ENCODE measurements around the gene RTTN. TPM values are rescaled to one million over a fixed set of nuclear protein-coding genes. Genes with fewer than 3 reads are reported as not detected.

The RTTN gene
- total and polyA plus RNA-seq, 4 donors: 2.1 to 17.5 (median 11.8) TPM

- intact Hi-C loops (cut with DNase I): no loop called here
- Histone ChIP-seq H3K9me3 (ENCODE audit: control insufficient read depth, low read length) (no peaks in the 10 kb centered on the region), H3K27ac (ENCODE audit: low read depth in 1 of 2, low read length in 2 of 2) (no peak overlapping the region), H3K36me3 (ENCODE audit: control insufficient read depth in 1 of 2, insufficient read depth in 2 of 2, low read length in 1 of 2) (peaks cover 0 to 3% of the 10 kb centered on the region in 2 donors), H3K4me3 (ENCODE audit: low read length in 2 of 2) (no peak overlapping the region), H3K4me1 (ENCODE audit: control insufficient read depth in 1 of 2, insufficient read depth in 2 of 2, low read length in 2 of 2) (no peaks in the 10 kb centered on the region), H3K27me3 (ENCODE audit: control insufficient read depth in 1 of 2, insufficient read depth in 2 of 2, low read length in 1 of 2) (no peaks in the 10 kb centered on the region)
- DNase-seq (no peak), ATAC-seq (ENCODE audit: low FRiP score) (no peak)
- WGBS, 2 donors: 88 to 93% methylated on average over 4 of the region's 4 CpGs
Observed at GRCh38 chr18:70194227-70194890, 11.1 kb downstream of the RTTN start.

GRCh38 chr18:70190529-70190928 lies 15.0 kb downstream of the RTTN start:
- Histone ChIP-seq H3K27me3 (ENCODE audit: control insufficient read depth in 1 of 2, insufficient read depth in 2 of 2, low read length in 1 of 2) (no peaks in the 10 kb centered on the region), H3K4me3 (ENCODE audit: low read length in 2 of 2) (no peak overlapping the region), H3K27ac (ENCODE audit: low read depth in 1 of 2, low read length in 2 of 2) (no peak overlapping the region), H3K36me3 (ENCODE audit: control insufficient read depth in 1 of 2, insufficient read depth in 2 of 2, low read length in 1 of 2) (no peaks in the 10 kb centered on the region), H3K9me3 (ENCODE audit: control insufficient read depth, low read length) (no peaks in the 10 kb centered on the region), H3K4me1 (ENCODE audit: control insufficient read depth in 1 of 2, insufficient read depth in 2 of 2, low read length in 2 of 2) (no peaks in the 10 kb centered on the region)
- DNase-seq: no peak
- ATAC-seq (ENCODE audit: low FRiP score): no peak
- intact Hi-C loops (cut with DNase I): no loop called here
- 87 to 90% methylated on average over 3 of the region's 3 CpGs for WGBS, 2 donors

DNA sequence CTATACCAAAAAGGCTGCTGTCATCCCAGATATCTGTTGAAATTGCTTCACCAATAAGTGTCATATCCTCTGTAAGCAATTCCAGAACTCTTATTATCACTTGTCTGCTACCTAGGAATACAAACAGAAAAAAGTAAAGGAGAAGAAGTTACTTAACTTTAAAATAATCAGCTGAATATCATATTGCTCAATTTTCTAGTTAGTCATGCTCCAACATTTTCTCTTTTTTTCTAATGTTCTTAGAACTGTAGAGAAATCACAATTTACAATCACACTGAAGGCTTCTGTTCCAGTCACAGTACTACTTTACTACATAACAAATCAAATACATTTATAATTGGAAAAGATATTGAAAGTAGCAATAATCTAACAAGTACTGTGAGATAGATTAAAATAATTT lies 17.4 kb downstream of the RTTN start:
- Histone ChIP-seq H3K36me3 (ENCODE audit: control insufficient read depth in 1 of 2, insufficient read depth in 2 of 2, low read length in 1 of 2) (no peaks in the 10 kb centered on the region), H3K9me3 (ENCODE audit: control insufficient read depth, low read length) (no peaks in the 10 kb centered on the region), H3K4me3 (ENCODE audit: low read length in 2 of 2) (no peak overlapping the region), H3K27me3 (ENCODE audit: control insufficient read depth in 1 of 2, insufficient read depth in 2 of 2, low read length in 1 of 2) (no peaks in the 10 kb centered on the region), H3K27ac (ENCODE audit: low read depth in 1 of 2, low read length in 2 of 2) (no peak overlapping the region), H3K4me1 (ENCODE audit: control insufficient read depth in 1 of 2, insufficient read depth in 2 of 2, low read length in 2 of 2) (no peaks in the 10 kb centered on the region)
- intact Hi-C loops (cut with DNase I): no loop called here
- ATAC-seq (ENCODE audit: low FRiP score): no peak
- no peak for DNase-seq

- Histone ChIP-seq H3K9me3 (ENCODE audit: control insufficient read depth, low read length) (no peaks in the 10 kb centered on the region), H3K27me3 (ENCODE audit: control insufficient read depth in 1 of 2, insufficient read depth in 2 of 2, low read length in 1 of 2) (no peaks in the 10 kb centered on the region), H3K4me3 (ENCODE audit: low read length in 2 of 2) (no peak overlapping the region), H3K36me3 (ENCODE audit: control insufficient read depth in 1 of 2, insufficient read depth in 2 of 2, low read length in 1 of 2) (no peaks in the 10 kb centered on the region), H3K27ac (ENCODE audit: low read depth in 1 of 2, low read length in 2 of 2) (no peak overlapping the region), H3K4me1 (ENCODE audit: control insufficient read depth in 1 of 2, insufficient read depth in 2 of 2, low read length in 2 of 2) (no peaks in the 10 kb centered on the region)
- WGBS, 2 donors: 94 to 95% methylated on average over 2 of the region's 2 CpGs
- DNase-seq (no peak), ATAC-seq (ENCODE audit: low FRiP score) (no peak)
- intact Hi-C loops (cut with DNase I): loop anchor here in 1 of 2 donors (5.0 kb wide), 1 partner anchor 46 kb away; no protein-coding TSS in a partner anchor
Observed at GRCh38 chr18:70183441-70183840, 22.0 kb downstream of the RTTN start.

- H3K4me1 ChIP-seq (ENCODE audit: control insufficient read depth in 1 of 2, insufficient read depth in 2 of 2, low read length in 2 of 2): no peaks in the 10 kb centered on the region
- H3K36me3 ChIP-seq (ENCODE audit: control insufficient read depth in 1 of 2, insufficient read depth in 2 of 2, low read length in 1 of 2): no peaks in the 10 kb centered on the region
- H3K27ac ChIP-seq (ENCODE audit: low read depth in 1 of 2, low read length in 2 of 2): no peak overlapping the region
- intact Hi-C loops (cut with DNase I): loop anchor here in 1 of 2 donors (5.0 kb wide), 1 partner anchor 45 kb away; no protein-coding TSS in a partner anchor
- no peak for DNase-seq
- H3K27me3 ChIP-seq (ENCODE audit: control insufficient read depth in 1 of 2, insufficient read depth in 2 of 2, low read length in 1 of 2): no peaks in the 10 kb centered on the region
- ATAC-seq (ENCODE audit: low FRiP score): no peak
- no peaks in the 10 kb centered on the region for H3K9me3 ChIP-seq (ENCODE audit: control insufficient read depth, low read length)
- H3K4me3 ChIP-seq (ENCODE audit: low read length in 2 of 2): no peak overlapping the region
Observed at GRCh38 chr18:70182548-70182947, 22.9 kb downstream of the RTTN start.

DNA sequence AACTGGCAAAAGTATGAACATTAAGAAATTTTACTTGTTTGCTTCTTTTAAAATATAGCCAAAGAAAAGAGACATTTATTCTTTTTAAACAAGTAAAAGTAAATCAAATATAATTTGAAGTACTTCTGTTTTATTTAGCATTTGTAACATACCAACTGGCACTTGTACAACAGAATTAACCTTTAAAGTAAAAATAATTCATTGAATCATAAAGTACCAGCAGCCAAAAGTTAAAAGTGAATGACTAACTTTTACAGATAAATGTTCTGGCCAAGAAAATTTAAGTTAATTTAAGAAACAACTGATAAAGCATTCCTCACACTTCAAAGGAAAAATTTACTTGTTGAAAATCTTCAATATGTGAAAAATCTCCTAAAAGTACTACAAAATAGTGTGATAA lies 23.8 kb downstream of the RTTN start:
- Histone ChIP-seq H3K27ac (ENCODE audit: low read depth in 1 of 2, low read length in 2 of 2) (no peak overlapping the region), H3K4me1 (ENCODE audit: control insufficient read depth in 1 of 2, insufficient read depth in 2 of 2, low read length in 2 of 2) (no peaks in the 10 kb centered on the region), H3K27me3 (ENCODE audit: control insufficient read depth in 1 of 2, insufficient read depth in 2 of 2, low read length in 1 of 2) (no peaks in the 10 kb centered on the region), H3K9me3 (ENCODE audit: control insufficient read depth, low read length) (no peaks in the 10 kb centered on the region), H3K4me3 (ENCODE audit: low read length in 2 of 2) (no peak overlapping the region), H3K36me3 (ENCODE audit: control insufficient read depth in 1 of 2, insufficient read depth in 2 of 2, low read length in 1 of 2) (no peaks in the 10 kb centered on the region)
- intact Hi-C loops (cut with DNase I): loop anchor here in 1 of 2 donors (5.0 kb wide), 1 partner anchor 44 kb away; no protein-coding TSS in a partner anchor
- DNase-seq: no peak
- no peak for ATAC-seq (ENCODE audit: low FRiP score)

GRCh38 chr18:70181015-70181414 lies 24.5 kb downstream of the RTTN start:
- ATAC-seq (ENCODE audit: low FRiP score) (no peak), DNase-seq (no peak)
- Histone ChIP-seq H3K9me3 (ENCODE audit: control insufficient read depth, low read length) (no peaks in the 10 kb centered on the region), H3K27me3 (ENCODE audit: control insufficient read depth in 1 of 2, insufficient read depth in 2 of 2, low read length in 1 of 2) (no peaks in the 10 kb centered on the region), H3K27ac (ENCODE audit: low read depth in 1 of 2, low read length in 2 of 2) (no peak overlapping the region), H3K36me3 (ENCODE audit: control insufficient read depth in 1 of 2, insufficient read depth in 2 of 2, low read length in 1 of 2) (no peaks in the 10 kb centered on the region), H3K4me1 (ENCODE audit: control insufficient read depth in 1 of 2, insufficient read depth in 2 of 2, low read length in 2 of 2) (no peaks in the 10 kb centered on the region), H3K4me3 (ENCODE audit: low read length in 2 of 2) (no peak overlapping the region)
- intact Hi-C loops (cut with DNase I): loop anchor here in 1 of 2 donors (5.0 kb wide), 1 partner anchor 44 kb away; no protein-coding TSS in a partner anchor
- WGBS, 2 donors: 2 to 5% methylated on average over 1 of the region's 1 CpG

GRCh38 chr18:70176537-70176936 lies 28.9 kb downstream of the RTTN start:
- 86 to 90% methylated on average over 2 of the region's 2 CpGs for WGBS, 2 donors
- no peaks in the 10 kb centered on the region for H3K36me3 ChIP-seq (ENCODE audit: control insufficient read depth in 1 of 2, insufficient read depth in 2 of 2, low read length in 1 of 2)
- no peak overlapping the region for H3K27ac ChIP-seq (ENCODE audit: low read depth in 1 of 2, low read length in 2 of 2)
- no peaks in the 10 kb centered on the region for H3K4me1 ChIP-seq (ENCODE audit: control insufficient read depth in 1 of 2, insufficient read depth in 2 of 2, low read length in 2 of 2)
- no peak overlapping the region for H3K4me3 ChIP-seq (ENCODE audit: low read length in 2 of 2)
- H3K27me3 ChIP-seq (ENCODE audit: control insufficient read depth in 1 of 2, insufficient read depth in 2 of 2, low read length in 1 of 2): no peaks in the 10 kb centered on the region
- intact Hi-C loops (cut with DNase I): loop anchor here in 1 of 2 donors (5.0 kb wide), 1 partner anchor 39 kb away; no protein-coding TSS in a partner anchor
- H3K9me3 ChIP-seq (ENCODE audit: control insufficient read depth, low read length): no peaks in the 10 kb centered on the region
- no peak for ATAC-seq (ENCODE audit: low FRiP score)
- no peak for DNase-seq

DNA sequence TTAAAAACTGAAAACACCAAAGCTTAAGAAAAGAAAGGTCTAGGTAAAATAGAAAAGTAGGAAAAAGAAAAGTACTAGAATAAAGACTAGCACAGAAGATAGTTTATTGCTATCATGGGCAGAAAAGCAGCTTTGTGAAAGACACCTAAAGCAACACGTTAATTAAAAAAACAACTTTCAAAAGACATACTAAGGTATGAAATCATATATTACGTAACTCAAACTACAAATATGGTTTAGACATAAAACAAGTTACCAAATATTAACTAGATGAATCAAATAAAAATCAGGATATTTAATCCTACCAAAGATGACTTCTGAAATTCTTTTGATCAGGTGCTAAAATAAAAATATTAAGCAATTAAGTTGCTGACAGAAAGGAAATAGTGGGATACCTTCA lies 30.3 kb downstream of the RTTN start:
- Histone ChIP-seq H3K4me3 (ENCODE audit: low read length in 2 of 2) (no peak overlapping the region), H3K9me3 (ENCODE audit: control insufficient read depth, low read length) (no peaks in the 10 kb centered on the region), H3K27me3 (ENCODE audit: control insufficient read depth in 1 of 2, insufficient read depth in 2 of 2, low read length in 1 of 2) (no peaks in the 10 kb centered on the region), H3K36me3 (ENCODE audit: control insufficient read depth in 1 of 2, insufficient read depth in 2 of 2, low read length in 1 of 2) (no peaks in the 10 kb centered on the region), H3K4me1 (ENCODE audit: control insufficient read depth in 1 of 2, insufficient read depth in 2 of 2, low read length in 2 of 2) (no peaks in the 10 kb centered on the region), H3K27ac (ENCODE audit: low read depth in 1 of 2, low read length in 2 of 2) (no peak overlapping the region)
- 94 to 97% methylated on average over 2 of the region's 2 CpGs for WGBS, 2 donors
- intact Hi-C loops (cut with DNase I): loop anchor here in 1 of 2 donors (5.0 kb wide), 1 partner anchor 38 kb away; no protein-coding TSS in a partner anchor
- DNase-seq: no peak
- ATAC-seq (ENCODE audit: low FRiP score): no peak
